Superior temporal gyrus (tissue), 1 donor: ENCODE data around the gene RRM1.
"Not testable (repeated sequence)": the region's sequence is repeated elsewhere in the genome, so short reads cannot be mapped to it uniquely, and the experiment has no call there.

ENCODE experiments used
- DNase-seq: peaks from one replicate; pipeline ENCODE4 v3.0.0-alpha.2; 2016; ENCODE audit errors: extremely low spot score

Gene RRM1

DNA sequence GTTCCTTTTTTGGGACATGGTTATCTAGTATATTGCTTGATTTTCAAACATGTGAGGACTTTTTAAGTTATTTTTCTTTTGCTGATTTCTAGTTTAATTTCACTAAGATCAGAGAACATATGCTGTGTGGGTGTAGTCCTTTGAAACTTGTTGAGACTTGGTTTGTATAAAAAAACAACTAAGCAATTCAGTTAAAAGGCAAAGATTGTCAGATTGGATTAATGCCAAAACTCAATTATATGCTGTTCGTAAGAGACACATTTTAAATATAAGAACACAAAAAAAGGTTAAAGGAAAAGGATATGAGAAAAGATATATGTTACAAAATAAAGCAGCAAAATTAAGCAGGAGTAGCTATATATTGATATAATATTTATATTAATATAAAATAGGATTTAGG lies 17.8 kb upstream of the RRM1 start:
- DNase-seq: no peak

DNA sequence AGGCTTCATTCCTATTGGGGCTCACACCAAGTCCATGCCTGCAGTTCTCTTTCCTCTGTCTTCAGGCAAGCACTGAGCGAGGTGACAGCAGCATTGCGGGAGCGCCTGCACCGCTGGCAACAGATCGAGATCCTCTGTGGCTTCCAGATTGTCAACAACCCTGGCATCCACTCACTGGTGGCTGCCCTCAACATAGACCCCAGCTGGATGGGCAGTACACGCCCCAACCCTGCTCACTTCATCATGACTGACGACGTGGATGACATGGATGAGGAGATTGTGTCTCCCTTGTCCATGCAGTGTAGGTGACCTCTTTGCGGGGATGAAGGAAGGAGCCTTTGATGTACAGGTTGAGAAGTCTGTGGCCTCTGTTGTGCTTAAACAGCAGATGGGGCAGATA lies 11.4 kb upstream of the RRM1 start:
- no peak for DNase-seq

DNA sequence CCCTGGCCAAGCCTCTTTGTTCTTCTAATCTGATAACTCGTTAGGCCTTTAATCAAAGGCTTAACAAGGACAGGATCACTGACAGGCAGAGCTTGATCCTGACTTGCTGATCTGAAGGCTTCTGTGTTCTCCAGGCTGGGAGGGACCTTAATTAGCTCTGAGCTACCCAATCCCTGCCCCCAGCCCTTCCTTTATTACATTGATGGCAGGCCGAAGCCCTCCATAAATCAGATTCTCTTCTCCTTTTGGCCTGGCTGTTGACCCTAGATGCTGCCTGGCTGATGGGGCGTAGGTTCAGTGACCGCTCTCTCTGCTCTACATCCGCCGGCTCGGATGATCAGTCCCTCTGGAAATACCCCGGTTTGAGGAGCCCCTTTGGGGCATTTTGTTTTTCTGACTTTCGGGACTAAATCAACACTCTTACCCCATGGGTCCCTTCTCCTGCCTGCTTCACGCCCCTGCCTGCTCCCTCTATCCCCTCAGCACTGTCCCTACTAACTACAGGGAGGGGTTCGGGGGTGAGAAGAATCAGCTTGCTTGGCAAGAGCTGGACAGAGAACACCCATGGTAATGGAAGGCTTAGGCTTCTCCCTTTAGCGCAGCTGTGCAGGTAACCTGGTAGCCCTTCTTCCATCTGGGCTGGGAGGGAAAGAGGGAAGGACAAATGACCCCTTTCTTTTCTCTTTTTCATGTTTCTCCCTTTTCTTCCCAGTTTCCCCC lies 10.0 kb upstream of the RRM1 start:
- no peak for DNase-seq

DNA sequence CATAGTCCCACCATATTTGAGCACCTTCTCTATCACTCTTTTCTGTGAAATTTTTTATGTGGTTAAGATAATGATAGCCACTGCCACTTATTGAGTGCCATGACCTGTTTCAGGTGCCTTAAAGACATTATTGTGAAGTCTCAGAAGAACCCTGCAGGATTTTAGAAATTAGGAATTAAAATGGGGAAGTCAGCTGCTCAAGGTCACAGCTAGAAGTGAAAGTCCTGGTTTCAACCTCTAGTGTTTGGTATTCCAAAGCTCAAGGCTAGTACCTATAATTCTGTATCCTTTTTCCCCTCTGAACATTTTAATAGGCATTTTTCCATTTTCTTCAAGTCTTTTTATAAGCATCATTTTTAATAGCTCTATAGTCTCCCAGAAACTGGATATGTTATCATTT lies 9.0 kb upstream of the RRM1 start:
- no peak for DNase-seq

DNA sequence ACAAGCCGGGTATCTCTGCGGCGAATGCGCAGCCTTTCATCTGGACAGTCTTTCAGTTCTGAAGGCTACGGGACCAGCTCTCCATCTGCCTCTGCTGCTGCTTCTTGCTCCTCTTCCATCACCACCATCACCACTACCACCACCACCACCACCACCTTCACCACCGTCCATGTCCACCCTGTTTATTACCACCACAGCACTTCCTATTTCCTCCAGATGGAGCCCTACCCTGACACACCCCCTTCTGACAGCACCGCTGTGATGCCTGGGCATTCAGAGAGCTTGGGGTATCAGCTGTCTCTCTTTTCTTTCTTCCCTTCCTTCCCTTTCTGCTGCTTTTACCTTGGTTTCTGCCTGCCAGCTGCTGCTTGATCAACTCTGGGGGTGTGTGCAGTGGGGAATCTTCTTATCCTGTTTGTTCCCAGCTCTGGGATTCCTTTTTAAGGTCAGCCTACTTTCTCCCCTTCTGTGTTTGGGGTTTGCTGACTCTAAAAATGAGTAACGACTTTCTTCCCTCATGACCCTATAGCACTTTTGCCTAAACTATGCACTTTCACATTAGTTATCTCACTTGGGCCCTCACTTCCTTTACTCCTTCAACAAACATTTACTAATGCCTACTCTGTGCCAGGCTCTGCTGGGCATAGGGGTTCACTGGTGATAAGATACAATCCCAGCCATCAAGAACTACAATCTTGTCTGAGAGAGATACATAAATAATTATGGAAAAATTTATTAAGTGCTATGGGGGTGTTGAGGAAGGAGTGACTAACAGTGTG lies 7.8 kb upstream of the RRM1 start:
- no peak for DNase-seq

DNA sequence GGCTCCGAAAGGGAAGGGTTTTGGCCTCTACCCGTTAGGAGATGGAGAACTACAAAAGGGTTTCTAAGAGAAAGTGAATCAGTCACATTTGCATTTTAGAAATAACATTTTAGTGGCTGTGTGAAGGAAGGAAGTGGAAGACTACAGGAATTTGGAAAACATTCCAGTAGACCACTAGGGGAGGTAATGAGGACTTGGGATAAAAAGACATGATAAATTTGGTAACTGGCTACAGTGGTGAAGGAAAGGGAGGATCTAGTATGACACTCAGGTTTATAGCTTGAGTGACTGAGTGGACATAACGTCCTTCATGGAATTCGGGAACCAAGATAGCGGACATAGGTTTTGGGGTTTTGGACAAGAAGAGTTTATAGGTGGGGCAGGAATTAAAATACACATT lies 7.0 kb upstream of the RRM1 start:
- no peak for DNase-seq

DNA sequence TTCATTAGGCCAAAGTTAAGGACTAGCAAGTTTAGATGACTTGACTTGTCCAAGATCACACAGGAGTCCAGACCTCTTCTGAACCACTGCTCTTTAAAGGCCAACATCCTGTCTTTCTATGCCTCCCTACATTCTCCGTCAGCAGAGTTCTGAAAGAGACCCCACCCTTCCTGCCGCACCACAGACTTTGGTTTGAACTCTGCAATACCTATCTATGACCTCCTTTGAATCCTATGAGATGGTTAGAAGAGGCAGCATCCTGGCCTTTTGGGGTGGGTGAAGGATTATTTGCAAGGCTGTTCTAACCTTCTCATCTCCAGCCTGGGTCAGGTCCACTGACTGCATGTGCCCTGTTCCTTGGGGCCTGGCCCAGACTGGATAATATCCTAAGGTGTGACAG lies 4.3 kb upstream of the RRM1 start:
- DNase-seq: no peak

DNA sequence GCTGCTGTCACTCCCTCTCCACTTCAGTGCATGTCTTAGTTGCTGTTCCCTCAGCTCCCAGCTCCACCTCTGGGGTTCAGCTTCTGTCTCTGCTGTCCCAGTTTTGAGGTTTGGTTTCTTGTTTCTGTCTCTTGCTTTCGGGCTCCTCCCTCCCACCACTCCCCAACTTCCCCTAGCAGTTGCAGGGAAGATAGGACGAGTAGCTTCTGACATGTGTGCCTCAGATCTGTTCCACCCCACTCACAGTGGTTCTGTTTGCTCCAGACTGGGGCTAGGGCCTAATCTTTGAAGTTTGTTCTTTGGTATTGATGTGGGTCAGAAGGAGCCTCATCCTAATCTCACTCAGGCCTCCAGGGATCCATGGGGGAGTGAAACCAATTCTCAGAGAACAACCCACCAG lies 2.6 kb upstream of the RRM1 start:
- no peak for DNase-seq

DNA sequence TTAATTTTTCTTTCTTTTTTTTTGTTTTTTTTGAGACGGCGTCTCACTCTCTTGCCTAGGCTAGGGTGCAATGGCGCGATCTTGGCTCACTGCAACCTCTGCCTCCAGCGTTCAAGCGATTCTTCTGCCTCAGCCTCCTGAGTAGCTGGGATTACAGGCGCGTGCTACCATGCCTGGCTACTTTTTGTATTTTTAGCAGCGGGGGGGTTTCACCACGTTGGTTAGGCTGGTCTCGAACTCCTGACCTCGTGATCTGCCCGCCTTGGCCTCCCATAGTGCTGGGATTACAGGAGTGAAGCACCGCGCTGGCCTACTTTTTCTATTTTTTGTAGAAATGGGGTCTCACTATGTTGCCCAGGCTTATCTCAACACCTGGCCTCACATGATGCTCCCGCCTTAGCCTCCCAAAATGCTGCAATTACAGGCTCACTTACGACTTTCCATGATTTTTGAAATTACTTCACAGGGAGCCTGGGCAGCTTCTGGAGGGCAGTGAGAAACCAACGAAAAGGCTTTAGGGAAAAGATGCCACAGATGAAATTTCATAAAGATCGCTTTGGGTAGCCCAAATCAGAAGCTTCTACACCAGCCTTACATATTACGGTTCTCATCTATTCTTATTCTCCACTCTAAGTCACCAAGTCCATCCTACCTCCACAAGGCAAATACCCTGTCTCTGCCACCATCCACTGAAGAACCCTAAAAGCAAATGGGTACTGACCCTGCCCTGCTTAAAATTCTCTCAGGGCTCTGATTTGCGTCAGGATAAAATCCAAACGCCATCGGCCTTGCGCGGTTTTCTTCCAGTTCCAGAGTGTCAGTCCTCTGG lies 866 bp upstream of the RRM1 start:
- DNase-seq: peak; percentile 36

DNA sequence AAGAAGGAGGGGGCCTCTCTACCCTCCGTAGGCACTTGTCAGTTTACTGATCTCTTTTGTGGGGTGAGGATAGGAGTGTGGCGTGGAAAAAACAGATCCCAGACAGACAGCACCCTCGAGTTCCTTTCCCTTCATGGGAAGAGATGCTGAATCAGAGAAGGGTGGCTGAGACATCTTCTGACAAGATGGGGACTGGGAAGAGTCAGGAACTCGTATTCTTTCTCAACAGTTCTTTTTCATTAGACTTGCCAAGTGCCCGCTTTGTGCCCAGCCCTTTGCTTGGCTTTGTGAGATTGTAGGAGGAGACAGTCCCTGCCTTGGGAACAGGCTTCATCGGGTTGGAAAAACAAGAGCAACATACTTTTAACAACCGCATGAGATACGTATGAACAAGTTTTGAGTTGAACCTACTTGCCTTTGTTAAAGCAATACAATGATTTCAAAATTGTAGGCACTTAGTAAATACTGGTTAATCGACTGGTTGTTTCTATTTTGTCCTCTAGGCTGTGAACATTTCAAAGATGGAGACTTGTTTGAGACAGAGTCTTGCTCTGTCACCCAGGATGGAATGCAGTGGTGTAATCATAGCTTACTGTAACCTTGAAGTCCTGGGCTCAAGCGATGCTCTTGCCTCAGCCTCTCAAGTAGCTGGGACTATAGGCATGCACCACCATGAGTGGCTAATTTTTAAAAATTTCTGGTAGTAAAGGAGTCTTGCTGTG lies 1.1 kb downstream of the RRM1 start:
- no peak for DNase-seq

DNA sequence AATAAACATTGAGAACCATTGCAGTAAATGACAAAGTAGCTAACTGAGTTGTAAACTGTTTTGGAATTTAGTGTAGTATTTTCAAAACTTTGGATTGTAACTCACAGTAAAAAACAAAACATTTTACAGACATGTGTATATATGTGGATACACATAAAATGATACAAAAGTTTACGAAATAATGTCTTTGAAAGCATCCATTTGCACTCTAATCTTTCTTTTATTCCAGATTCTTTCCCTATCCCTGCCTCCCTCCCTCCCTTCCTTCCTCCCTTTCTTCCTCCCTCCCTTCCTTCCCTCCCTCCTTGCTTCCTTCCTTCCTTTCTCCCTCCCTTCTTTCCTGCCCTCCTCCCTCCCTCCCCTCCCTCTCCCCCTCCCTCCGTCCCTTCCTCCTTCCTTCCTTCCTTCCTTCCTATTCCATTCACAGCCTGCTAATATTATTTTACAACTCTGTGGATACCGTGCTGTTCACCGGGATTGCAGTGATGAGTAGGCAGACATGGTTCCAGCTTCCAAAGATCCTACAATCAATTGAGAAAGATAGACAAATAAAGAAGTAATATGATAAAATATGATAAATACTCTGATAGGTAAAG lies 3.5 kb downstream of the RRM1 start:
- no peak for DNase-seq

DNA sequence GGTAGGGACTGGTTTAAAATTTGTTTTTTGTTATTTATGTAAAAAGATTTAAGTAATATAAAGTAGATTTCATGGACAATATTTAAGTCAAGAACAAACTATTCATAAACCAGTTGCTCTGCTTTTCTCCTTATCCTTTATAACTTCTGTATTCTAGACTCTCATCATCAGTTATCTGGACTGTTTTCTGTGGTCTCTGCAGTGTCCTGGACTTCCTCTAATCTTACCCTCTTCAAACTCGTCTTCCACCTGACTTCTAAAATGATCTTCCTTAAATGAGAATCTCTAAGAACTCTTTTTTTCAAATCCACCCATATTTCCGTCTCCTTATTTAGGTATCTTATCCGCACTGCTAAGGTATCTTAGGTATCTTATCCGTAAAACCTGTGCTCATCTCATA lies 8.1 kb downstream of the RRM1 start:
- DNase-seq: no peak

DNA sequence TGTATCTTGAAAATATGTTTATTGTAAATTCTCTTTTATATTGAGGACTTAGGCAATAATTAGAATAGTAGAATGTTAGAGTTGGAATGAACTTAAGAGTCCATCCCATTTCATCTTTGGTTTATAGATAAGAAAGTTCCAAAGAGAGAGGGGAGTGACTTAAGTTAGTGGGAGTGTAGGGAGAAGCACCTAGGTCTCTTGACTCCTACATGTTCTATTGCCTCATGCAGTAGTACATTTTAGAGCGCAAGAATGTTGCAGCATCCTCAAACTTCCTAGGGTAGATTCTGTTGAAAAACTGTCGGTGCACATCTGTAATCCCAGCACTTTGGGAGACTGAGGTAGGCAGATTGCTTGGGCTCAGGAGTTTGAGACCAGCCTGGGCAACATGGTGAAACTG lies 8.7 kb downstream of the RRM1 start:
- no peak for DNase-seq

DNA sequence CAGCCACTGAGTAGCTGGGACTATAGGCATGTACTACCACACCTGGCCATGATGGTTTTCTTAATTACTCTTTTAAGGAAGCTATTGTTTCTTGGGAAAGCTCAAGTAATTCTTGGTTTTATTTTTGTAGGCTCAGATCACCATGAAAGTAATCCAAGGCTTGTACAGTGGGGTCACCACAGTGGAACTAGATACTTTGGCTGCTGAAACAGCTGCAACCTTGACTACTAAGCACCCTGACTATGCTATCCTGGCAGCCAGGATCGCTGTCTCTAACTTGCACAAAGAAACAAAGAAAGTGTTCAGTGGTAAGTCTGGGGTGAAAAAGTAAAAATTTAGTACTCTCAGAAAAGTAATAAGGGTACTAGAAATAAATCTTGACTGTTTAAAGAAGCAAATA lies 11.3 kb downstream of the RRM1 start:
- no peak for DNase-seq

DNA sequence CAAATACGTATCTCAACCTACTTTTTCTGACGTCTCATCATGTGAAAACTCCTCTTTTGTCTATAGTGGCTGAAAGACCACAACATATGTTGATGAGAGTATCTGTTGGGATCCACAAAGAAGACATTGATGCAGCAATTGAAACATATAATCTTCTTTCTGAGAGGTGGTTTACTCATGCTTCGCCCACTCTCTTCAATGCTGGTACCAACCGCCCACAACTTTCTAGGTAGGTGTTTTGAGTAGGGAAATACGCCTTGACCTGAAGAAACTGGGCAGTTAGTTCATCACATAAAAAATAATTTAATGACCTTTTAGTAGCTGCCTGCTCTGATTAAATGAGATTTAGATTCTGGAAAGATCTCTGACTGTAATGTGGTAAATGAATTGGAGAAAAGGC lies 17.2 kb downstream of the RRM1 start:
- DNase-seq: no peak

DNA sequence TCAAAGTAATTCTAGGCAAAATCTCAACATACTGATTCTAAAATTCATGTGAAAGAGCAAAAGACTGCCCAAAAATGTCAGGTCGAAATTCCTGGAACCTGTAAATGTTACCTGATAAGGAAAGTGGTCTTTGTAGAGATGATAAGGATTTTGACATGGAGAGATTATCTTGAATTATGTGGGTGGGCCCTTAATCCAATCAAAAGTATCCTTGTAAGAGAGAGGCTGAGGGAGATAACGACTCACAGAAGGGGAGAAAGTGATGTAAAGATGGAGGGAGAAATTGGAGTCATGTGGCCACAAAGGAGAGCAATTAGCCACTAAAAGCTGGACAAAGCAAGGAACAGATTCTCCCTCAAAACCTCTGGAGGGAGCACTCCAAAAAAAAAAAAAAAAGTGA lies 20.5 kb downstream of the RRM1 start:
- DNase-seq: no peak

DNA sequence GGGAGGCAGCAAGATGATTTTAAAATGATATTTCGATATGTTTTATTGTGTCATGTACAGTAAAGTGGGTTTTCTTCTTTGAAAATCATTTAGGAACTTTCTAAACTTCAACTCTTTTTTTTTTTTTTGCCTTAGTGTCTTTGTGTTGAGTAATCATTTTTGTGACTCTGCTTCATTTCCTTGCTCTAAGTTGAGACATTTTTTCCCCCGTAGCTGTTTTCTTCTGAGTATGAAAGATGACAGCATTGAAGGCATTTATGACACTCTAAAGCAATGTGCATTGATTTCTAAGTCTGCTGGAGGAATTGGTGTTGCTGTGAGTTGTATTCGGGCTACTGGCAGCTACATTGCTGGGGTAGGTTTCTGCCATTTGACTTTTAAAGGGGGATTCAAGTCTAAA lies 23.5 kb downstream of the RRM1 start:
- no peak for DNase-seq

DNA sequence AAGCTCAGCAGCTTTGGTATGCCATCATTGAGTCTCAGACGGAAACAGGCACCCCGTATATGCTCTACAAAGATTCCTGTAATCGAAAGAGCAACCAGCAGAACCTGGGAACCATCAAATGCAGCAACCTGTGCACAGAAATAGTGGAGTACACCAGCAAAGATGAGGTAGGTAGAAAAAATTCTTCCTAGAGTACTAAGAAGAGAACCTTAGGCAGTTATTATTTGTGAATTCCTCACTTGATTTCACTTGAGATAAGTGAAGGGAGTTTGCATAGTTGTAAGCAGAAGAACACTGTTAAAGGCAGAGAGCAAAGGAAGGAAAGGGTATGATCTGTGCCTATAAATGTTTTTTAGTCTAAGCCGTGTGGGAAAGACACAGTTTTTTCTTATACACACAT lies 28.6 kb downstream of the RRM1 start:
- DNase-seq: no peak

DNA sequence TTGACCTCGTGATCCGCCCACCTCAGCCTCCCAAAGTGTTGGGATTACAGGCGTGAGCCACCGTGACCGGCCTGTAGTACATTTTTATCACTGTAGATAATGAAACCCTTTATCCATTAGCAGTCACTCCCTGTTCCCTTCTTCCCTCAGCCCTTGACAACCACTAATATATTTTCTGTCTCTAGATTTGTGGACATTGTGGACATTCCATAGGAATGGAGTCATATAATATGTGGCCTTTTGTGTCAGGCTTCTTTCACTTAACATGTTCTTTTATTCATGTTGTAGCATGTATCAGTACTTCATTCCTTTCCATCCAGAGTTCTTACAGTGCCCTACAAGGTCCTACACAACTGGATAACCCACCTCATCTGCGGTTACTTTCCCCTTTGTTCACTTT lies 30.5 kb downstream of the RRM1 start:
- DNase-seq: no peak

DNA sequence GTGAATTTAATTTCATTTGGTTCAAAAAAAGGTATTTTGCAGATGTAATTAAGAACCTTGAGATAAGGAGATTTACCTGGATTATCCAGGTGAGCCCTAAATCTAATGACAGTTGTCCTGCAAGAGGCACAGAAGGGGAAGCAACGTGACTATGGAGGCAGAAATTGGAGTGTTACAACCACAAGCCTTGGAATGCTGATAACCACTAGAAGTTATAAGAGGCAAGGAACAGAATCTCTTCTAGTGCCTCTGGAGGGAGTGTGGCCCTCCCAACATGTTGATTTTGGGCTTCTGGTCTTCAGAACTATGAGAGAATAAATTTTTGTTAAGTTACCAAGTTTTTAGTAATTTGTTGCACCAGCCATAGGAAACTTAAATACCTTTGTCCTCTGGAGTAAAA lies 32.8 kb downstream of the RRM1 start:
- no peak for DNase-seq

DNA sequence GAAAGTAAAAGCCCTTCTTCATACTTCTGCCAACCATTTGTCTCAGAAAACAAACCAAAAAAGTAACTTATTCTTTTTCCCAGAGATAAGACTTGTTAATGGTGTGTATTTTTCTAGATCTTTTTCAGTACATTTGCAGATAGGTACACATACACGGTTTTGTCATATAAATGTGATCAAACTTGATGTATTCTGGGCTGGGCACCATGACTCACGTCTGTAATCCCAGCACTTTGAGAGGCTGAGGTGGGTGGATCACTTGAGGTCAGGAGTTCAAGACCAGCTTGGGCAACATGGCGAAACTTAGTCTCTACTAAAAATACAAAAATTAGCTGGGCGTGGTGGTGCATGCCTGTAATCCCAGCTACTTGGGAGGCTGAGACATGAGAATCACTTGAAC lies 35.6 kb downstream of the RRM1 start:
- DNase-seq: not testable (repeated sequence)

DNA sequence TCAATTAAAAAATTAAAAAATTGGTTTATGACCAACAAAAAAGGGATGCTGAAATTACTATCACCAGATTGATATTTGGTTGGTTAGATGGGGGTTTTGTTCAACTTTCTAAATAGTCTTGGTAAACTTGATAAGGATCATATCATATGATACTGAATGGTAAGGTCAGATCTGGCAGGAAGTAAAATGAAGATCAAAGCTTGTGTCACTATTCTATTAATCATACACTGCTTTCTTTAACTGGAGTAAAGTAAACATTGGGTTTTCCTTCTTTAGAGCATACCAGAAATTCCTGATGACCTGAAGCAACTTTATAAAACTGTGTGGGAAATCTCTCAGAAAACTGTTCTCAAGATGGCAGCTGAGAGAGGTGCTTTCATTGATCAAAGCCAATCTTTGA lies 40.2 kb downstream of the RRM1 start:
- no peak for DNase-seq
